ENCODE data around the gene MTHFSD. TPM values are rescaled to one million over a fixed set of nuclear protein-coding genes. Genes with fewer than 3 reads are reported as not detected.

MTHFSD gene
- total and polyA plus RNA-seq, 2 of the 8 experiments (the other 6 are each of a cell fraction or from before 2014, with no cell fraction given): 7.1 to 9.8 TPM

- TF ChIP-seq, protein P1, sequence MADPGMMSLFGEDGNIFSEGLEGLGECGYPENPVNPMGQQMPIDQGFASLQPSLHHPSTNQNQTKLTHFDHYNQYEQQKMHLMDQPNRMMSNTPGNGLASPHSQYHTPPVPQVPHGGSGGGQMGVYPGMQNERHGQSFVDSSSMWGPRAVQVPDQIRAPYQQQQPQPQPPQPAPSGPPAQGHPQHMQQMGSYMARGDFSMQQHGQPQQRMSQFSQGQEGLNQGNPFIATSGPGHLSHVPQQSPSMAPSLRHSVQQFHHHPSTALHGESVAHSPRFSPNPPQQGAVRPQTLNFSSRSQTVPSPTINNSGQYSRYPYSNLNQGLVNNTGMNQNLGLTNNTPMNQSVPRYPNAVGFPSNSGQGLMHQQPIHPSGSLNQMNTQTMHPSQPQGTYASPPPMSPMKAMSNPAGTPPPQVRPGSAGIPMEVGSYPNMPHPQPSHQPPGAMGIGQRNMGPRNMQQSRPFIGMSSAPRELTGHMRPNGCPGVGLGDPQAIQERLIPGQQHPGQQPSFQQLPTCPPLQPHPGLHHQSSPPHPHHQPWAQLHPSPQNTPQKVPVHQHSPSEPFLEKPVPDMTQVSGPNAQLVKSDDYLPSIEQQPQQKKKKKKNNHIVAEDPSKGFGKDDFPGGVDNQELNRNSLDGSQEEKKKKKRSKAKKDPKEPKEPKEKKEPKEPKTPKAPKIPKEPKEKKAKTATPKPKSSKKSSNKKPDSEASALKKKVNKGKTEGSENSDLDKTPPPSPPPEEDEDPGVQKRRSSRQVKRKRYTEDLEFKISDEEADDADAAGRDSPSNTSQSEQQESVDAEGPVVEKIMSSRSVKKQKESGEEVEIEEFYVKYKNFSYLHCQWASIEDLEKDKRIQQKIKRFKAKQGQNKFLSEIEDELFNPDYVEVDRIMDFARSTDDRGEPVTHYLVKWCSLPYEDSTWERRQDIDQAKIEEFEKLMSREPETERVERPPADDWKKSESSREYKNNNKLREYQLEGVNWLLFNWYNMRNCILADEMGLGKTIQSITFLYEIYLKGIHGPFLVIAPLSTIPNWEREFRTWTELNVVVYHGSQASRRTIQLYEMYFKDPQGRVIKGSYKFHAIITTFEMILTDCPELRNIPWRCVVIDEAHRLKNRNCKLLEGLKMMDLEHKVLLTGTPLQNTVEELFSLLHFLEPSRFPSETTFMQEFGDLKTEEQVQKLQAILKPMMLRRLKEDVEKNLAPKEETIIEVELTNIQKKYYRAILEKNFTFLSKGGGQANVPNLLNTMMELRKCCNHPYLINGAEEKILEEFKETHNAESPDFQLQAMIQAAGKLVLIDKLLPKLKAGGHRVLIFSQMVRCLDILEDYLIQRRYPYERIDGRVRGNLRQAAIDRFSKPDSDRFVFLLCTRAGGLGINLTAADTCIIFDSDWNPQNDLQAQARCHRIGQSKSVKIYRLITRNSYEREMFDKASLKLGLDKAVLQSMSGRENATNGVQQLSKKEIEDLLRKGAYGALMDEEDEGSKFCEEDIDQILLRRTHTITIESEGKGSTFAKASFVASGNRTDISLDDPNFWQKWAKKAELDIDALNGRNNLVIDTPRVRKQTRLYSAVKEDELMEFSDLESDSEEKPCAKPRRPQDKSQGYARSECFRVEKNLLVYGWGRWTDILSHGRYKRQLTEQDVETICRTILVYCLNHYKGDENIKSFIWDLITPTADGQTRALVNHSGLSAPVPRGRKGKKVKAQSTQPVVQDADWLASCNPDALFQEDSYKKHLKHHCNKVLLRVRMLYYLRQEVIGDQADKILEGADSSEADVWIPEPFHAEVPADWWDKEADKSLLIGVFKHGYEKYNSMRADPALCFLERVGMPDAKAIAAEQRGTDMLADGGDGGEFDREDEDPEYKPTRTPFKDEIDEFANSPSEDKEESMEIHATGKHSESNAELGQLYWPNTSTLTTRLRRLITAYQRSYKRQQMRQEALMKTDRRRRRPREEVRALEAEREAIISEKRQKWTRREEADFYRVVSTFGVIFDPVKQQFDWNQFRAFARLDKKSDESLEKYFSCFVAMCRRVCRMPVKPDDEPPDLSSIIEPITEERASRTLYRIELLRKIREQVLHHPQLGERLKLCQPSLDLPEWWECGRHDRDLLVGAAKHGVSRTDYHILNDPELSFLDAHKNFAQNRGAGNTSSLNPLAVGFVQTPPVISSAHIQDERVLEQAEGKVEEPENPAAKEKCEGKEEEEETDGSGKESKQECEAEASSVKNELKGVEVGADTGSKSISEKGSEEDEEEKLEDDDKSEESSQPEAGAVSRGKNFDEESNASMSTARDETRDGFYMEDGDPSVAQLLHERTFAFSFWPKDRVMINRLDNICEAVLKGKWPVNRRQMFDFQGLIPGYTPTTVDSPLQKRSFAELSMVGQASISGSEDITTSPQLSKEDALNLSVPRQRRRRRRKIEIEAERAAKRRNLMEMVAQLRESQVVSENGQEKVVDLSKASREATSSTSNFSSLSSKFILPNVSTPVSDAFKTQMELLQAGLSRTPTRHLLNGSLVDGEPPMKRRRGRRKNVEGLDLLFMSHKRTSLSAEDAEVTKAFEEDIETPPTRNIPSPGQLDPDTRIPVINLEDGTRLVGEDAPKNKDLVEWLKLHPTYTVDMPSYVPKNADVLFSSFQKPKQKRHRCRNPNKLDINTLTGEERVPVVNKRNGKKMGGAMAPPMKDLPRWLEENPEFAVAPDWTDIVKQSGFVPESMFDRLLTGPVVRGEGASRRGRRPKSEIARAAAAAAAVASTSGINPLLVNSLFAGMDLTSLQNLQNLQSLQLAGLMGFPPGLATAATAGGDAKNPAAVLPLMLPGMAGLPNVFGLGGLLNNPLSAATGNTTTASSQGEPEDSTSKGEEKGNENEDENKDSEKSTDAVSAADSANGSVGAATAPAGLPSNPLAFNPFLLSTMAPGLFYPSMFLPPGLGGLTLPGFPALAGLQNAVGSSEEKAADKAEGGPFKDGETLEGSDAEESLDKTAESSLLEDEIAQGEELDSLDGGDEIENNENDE (IDR thresholded peaks at IDR 0.05; ENCODE audit: insufficient replicate concordance, low read length): no peak
- TF ChIP-seq JUN (IDR thresholded peaks at IDR 0.05; ENCODE audit: low read depth, low read length): no peak
These were observed 13.5 kb downstream of the MTHFSD start (continued) for GRCh38 chr16:86541560-86541959.

All from H1 (cell line).